Hepatocyte (in vitro differentiated cells): ENCODE results near the gene CNTNAP2.

Experiments
- CTCF ChIP-seq: fragments of 200-600 bp; sonication (generic); IDR thresholded peaks from 2 replicates; pipeline ENCODE4 v1.5.1; 2016; ENCODE audit warnings: antibody characterized with exemption, mild to moderate bottlenecking; ENCODE audit not compliant: poor library complexity
- EZH2 ChIP-seq: fragments of 200-600 bp; sonication (generic); IDR thresholded peaks from 2 replicates; pipeline ENCODE4 v1.6.1; 2016; ENCODE audit warnings: antibody characterized with exemption, mild to moderate bottlenecking, borderline replicate concordance

DNA sequence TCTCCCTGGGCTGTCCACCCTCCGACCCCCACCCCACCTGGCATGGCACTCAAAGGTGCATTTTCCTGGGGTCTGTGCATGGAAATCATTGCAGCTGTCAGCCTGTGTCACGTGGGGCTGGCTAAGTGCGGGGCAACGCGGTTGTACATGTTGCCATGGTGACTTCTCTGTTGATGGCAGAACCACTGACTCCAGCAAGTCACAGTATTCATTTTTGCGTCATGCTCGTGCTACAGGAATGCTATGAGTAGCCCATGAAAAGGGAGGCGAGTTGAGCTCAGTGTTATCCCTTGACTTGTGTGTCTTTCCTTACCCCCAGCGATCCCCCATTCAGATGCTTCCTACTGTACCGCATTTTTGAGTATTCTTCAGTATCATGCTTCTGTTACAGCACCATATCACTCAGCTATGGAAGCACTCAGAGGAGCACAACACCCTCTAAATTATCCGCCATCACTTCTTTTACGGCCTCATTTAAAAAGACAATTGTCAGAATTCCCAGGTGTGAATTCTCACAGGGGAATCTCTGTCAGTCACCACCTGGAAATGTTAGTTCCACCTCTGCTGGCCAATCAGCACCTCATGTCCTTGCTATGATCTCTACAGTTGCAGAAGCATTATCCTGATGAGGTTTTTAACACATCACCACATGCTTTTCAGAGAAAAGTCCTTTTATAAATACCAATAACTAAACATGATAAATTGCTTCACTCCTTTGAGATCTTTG lies 2279.6 kb downstream of the CNTNAP2 start:
- TF ChIP-seq CTCF = no peak
- no peak for TF ChIP-seq EZH2
